Measurements from ENCODE around the gene TMEM43.

GRCh38 chr3:14157951-14158350 lies 33.1 kb downstream of the TMEM43 start:
- TF ChIP-seq POLR2A (IDR thresholded peaks at IDR 0.05), result no peak
- TF ChIP-seq, protein P1, sequence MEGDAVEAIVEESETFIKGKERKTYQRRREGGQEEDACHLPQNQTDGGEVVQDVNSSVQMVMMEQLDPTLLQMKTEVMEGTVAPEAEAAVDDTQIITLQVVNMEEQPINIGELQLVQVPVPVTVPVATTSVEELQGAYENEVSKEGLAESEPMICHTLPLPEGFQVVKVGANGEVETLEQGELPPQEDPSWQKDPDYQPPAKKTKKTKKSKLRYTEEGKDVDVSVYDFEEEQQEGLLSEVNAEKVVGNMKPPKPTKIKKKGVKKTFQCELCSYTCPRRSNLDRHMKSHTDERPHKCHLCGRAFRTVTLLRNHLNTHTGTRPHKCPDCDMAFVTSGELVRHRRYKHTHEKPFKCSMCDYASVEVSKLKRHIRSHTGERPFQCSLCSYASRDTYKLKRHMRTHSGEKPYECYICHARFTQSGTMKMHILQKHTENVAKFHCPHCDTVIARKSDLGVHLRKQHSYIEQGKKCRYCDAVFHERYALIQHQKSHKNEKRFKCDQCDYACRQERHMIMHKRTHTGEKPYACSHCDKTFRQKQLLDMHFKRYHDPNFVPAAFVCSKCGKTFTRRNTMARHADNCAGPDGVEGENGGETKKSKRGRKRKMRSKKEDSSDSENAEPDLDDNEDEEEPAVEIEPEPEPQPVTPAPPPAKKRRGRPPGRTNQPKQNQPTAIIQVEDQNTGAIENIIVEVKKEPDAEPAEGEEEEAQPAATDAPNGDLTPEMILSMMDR (IDR thresholded peaks at IDR 0.05), result no peak
